DOHH2 (cell line): ENCODE measurements around the gene FAM107B.

ENCODE experiments used
- H3F3A ChIP-seq: fragments of 200-600 bp; sonication (generic), shearing (Covaris generic); 2 replicates; pipeline ENCODE4 v1.6.0; 2016; ENCODE audit warnings: antibody characterized with exemption, mild to moderate bottlenecking; ENCODE audit not compliant: control insufficient read depth, insufficient read depth
- H3K27ac ChIP-seq: fragments of 200-600 bp; sonication (generic); 2 replicates; pipeline ENCODE4 v1.5.1; 2014; ENCODE audit warnings: low read depth, mild to moderate bottlenecking, low read length, moderate library complexity
- H3K27me3 ChIP-seq: fragments of 200-600 bp; sonication (generic); 2 replicates; pipeline ENCODE4 v1.6.1; 2014; ENCODE audit warnings: mild to moderate bottlenecking, low read length, mixed read lengths; ENCODE audit not compliant: control insufficient read depth
- H3K36me3 ChIP-seq: fragments of 200-600 bp; sonication (generic); 2 replicates; pipeline ENCODE4 v1.6.1; 2014; ENCODE audit warnings: mild to moderate bottlenecking, low read length, moderate library complexity, mixed read lengths; ENCODE audit not compliant: control insufficient read depth
- H3K4me1 ChIP-seq: fragments of 200-600 bp; sonication (generic); 2 replicates; pipeline ENCODE4 v1.6.1; 2014; ENCODE audit warnings: mild to moderate bottlenecking, low read length, mixed read lengths; ENCODE audit not compliant: control insufficient read depth
- H3K4me2 ChIP-seq: fragments of 200-600 bp; sonication (generic); 2 replicates; pipeline ENCODE4 v1.6.0; 2014; ENCODE audit warnings: mild to moderate bottlenecking, low read length, moderate library complexity
- H3K4me3 ChIP-seq: fragments of 200-600 bp; sonication (generic); 2 replicates; pipeline ENCODE4 v1.5.1; 2014; ENCODE audit warnings: mild to moderate bottlenecking, low read length, mixed read lengths
- H3K79me2 ChIP-seq: fragments of 200-600 bp; sonication (generic); 2 replicates; pipeline ENCODE4 v1.6.1; 2014; ENCODE audit warnings: mild to moderate bottlenecking, low read length, mixed read lengths; ENCODE audit not compliant: control insufficient read depth
- H3K9me2 ChIP-seq: fragments of 200-600 bp; sonication (generic); replicated peaks from 2 replicates; pipeline ENCODE4 v1.6.1; 2014; ENCODE audit warnings: mild to moderate bottlenecking, low read length, mixed read lengths; ENCODE audit not compliant: control insufficient read depth
- H3K9me3 ChIP-seq: fragments of 200-600 bp; sonication (generic); 2 replicates; pipeline ENCODE4 v1.6.1; 2014; ENCODE audit warnings: antibody characterized with exemption, low read length, mixed read lengths; ENCODE audit not compliant: control insufficient read depth, insufficient read depth
- H4K20me1 ChIP-seq: fragments of 200-600 bp; sonication (generic); 2 replicates; pipeline ENCODE4 v1.6.0; 2014; ENCODE audit warnings: low read depth, mild to moderate bottlenecking, antibody characterized with exemption, low read length, moderate library complexity; ENCODE audit not compliant: control insufficient read depth, insufficient read depth
- EZH2phosphoT487 ChIP-seq: fragments of 200-600 bp; sonication (generic); IDR thresholded peaks from 2 replicates; pipeline ENCODE4 v1.6.1; 2017; ENCODE audit warnings: borderline replicate concordance, mild to moderate bottlenecking, antibody characterized with exemption, low read length, moderate library complexity, mixed read lengths
- TF ChIP-seq, protein P1 (sequence below): fragments of 200-600 bp; sonication (generic); IDR thresholded peaks from one replicate; pipeline ENCODE4 v1.5.1; 2014; ENCODE audit warnings: antibody characterized with exemption, mild to moderate bottlenecking, low read depth, low read length; ENCODE audit not compliant: poor library complexity, severe bottlenecking

Gene FAM107B

DNA sequence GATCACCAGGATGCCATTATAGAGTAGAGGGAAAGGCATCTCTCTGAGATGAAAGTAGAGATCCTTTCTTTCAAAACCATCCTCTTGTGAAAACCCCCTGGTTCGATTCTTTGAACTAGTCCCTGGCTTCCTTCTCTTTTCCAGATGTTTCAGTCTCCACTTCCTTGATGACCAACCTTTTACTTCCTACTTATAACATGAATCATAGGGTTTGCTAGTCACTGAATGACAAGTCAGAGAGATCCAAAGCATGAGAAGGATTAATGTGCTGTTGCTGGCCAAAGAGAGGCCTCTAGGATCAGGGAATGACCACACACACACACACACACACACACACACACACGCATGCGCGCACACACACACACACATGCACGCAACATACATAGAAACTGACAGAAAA is 282.9 kb downstream of the FAM107B start:
- H3K27me3 ChIP-seq: peaks cover 23% of the 10 kb centered on the region
- H3K36me3 ChIP-seq: no peaks in the 10 kb centered on the region
- H3K9me2 ChIP-seq: no peaks in the 10 kb centered on the region
- H3K4me2 ChIP-seq: no peak overlapping the region
- no peaks in the 10 kb centered on the region for H3F3A ChIP-seq
- no peaks in the 10 kb centered on the region for H4K20me1 ChIP-seq
- H3K79me2 ChIP-seq: no peaks in the 10 kb centered on the region
- TF ChIP-seq, protein P1, sequence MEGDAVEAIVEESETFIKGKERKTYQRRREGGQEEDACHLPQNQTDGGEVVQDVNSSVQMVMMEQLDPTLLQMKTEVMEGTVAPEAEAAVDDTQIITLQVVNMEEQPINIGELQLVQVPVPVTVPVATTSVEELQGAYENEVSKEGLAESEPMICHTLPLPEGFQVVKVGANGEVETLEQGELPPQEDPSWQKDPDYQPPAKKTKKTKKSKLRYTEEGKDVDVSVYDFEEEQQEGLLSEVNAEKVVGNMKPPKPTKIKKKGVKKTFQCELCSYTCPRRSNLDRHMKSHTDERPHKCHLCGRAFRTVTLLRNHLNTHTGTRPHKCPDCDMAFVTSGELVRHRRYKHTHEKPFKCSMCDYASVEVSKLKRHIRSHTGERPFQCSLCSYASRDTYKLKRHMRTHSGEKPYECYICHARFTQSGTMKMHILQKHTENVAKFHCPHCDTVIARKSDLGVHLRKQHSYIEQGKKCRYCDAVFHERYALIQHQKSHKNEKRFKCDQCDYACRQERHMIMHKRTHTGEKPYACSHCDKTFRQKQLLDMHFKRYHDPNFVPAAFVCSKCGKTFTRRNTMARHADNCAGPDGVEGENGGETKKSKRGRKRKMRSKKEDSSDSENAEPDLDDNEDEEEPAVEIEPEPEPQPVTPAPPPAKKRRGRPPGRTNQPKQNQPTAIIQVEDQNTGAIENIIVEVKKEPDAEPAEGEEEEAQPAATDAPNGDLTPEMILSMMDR: no peak
- TF ChIP-seq EZH2phosphoT487: no peak
- H3K4me3 ChIP-seq: no peak overlapping the region
- no peak overlapping the region for H3K27ac ChIP-seq
- no peaks in the 10 kb centered on the region for H3K4me1 ChIP-seq
- no peaks in the 10 kb centered on the region for H3K9me3 ChIP-seq

DNA sequence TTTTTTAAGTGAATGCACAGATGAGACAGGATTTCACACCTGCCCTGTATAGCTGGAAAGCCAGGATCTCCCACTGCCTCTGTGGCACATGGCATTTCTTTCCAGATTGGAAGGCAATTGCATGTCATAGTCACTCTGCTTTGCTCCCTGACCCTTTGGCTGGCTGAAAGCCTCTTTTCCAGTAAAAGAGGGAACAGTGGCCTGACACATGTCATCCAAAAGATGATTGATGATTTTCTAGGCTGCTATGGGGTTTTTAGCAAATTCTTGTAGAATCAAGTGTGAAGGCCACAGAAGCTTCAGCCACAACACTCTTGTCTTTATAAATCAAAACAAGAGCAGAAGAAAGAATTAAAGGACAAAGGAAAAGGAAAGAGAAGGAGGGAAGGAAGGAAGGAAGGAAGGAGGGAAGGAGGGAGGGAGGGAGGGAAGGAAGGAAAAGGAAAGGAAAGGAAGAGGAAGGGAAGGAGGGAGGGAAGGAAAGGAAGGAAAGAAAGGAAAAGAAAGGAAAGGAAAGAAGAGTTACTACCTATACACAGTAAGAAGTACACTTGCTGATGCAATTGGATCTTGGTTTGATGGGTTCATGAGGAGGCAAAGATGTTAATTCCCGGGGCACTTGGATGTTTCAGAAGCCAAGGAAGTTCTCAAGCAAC is 285.0 kb downstream of the FAM107B start:
- Histone ChIP-seq H3K4me3 (no peak overlapping the region), H3K27ac (no peak overlapping the region), H3K9me2 (no peaks in the 10 kb centered on the region), H3K79me2 (no peaks in the 10 kb centered on the region), H3F3A (no peaks in the 10 kb centered on the region), H3K27me3 (peaks cover 21% of the 10 kb centered on the region), H3K4me2 (no peak overlapping the region), H3K4me1 (no peaks in the 10 kb centered on the region), H3K36me3 (no peaks in the 10 kb centered on the region), H4K20me1 (no peaks in the 10 kb centered on the region), H3K9me3 (no peaks in the 10 kb centered on the region)
- no peak for TF ChIP-seq EZH2phosphoT487
- TF ChIP-seq, protein P1: no peak

DNA sequence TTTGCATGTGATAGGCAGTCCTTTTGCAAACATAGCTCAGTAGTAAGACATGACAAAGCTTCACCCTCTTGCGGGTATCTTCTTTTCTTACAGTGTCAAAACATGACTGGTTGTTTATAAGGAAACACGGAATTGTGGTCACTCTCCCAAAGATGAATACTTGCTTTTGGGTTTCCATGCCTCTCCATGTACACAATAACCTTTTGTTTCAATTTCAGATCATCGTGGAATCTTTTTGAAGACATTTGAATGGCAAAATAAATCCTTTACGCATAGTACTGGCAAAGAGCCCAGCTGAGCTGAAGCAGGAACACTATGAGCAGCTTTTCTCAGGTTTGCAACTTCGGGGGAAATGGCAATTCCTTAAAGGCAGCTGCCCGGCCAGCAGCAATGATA is 287.2 kb downstream of the FAM107B start:
- Histone ChIP-seq H4K20me1 (no peaks in the 10 kb centered on the region), H3K4me3 (no peak overlapping the region), H3K9me2 (no peaks in the 10 kb centered on the region), H3K4me2 (no peak overlapping the region), H3K9me3 (no peaks in the 10 kb centered on the region), H3K4me1 (no peaks in the 10 kb centered on the region), H3K36me3 (no peaks in the 10 kb centered on the region), H3F3A (no peaks in the 10 kb centered on the region), H3K27ac (no peak overlapping the region), H3K27me3 (peaks cover 21% of the 10 kb centered on the region), H3K79me2 (no peaks in the 10 kb centered on the region)
- TF ChIP-seq, protein P1: no peak
- TF ChIP-seq EZH2phosphoT487: no peak
